Activated CD4-positive, alpha-beta T cell treated with anti-CD3 and anti-CD28 coated beads, Interleukin-2, Interleukin-4, amounts not matched to agents 100 ng/mL and 50 ng/mL, durations not matched to agents 16 hours and 8 hours (primary cell): ENCODE results near the gene RING1.
"Not testable (repeated sequence)": the region's sequence is repeated elsewhere in the genome, so short reads cannot be mapped to it uniquely, and the experiment has no call there.

Experiments
- DNase-seq: peaks from one replicate; pipeline ENCODE4 v3.0.0-alpha.2; 2020; ENCODE audit warnings: low spot score

The RING1 gene

GRCh38 chr6:33206027-33206863 is 2.1 kb upstream of the RING1 start:
- no peak for DNase-seq

GRCh38 chr6:33206864-33207551 is 1.3 kb upstream of the RING1 start:
- DNase-seq = no peak

GRCh38 chr6:33207552-33208090 is 679 bp upstream of the RING1 start:
- no peak for DNase-seq

GRCh38 chr6:33209856-33210255 is 1.6 kb downstream of the RING1 start:
- no peak for DNase-seq

- no peak for DNase-seq
Observed at GRCh38 chr6:33211136-33211535, 2.8 kb downstream of the RING1 start.

GRCh38 chr6:33211666-33212422 is 3.5 kb downstream of the RING1 start:
- no peak for DNase-seq

- DNase-seq = no peak
Observed at GRCh38 chr6:33212857-33213165, 4.5 kb downstream of the RING1 start.

- no peak for DNase-seq
Observed at GRCh38 chr6:33213166-33213988, 5.1 kb downstream of the RING1 start.

- no peak for DNase-seq
Observed at GRCh38 chr6:33213989-33214335, 5.7 kb downstream of the RING1 start.

GRCh38 chr6:33215271-33216116 is 7.2 kb downstream of the RING1 start:
- DNase-seq = no peak

GRCh38 chr6:33216117-33216649 is 7.9 kb downstream of the RING1 start:
- no peak for DNase-seq

GRCh38 chr6:33217246-33217645 is 8.9 kb downstream of the RING1 start:
- DNase-seq = no peak

- DNase-seq = no peak
Observed at GRCh38 chr6:33217681-33218080, 9.4 kb downstream of the RING1 start.

GRCh38 chr6:33226503-33227120 is 18.3 kb downstream of the RING1 start:
- not testable (repeated sequence) for DNase-seq

GRCh38 chr6:33235221-33235634 is 26.9 kb downstream of the RING1 start:
- DNase-seq = no peak

GRCh38 chr6:33236328-33236727 is 28.0 kb downstream of the RING1 start:
- no peak for DNase-seq

- DNase-seq = no peak
Observed at GRCh38 chr6:33236852-33237251, 28.6 kb downstream of the RING1 start.

GRCh38 chr6:33237741-33238140 is 29.4 kb downstream of the RING1 start:
- no peak for DNase-seq

GRCh38 chr6:33241968-33242367 is 33.7 kb downstream of the RING1 start:
- peak; percentile 70 for DNase-seq

- no peak for DNase-seq
Observed at GRCh38 chr6:33243476-33243875, 35.2 kb downstream of the RING1 start.
